ENCODE measurements around the gene CNDP2. TPM values are rescaled to one million over a fixed set of nuclear protein-coding genes. Genes with fewer than 3 reads are reported as not detected.

CNDP2 gene
- total RNA-seq, 1 donor from 2014 or later: 197 TPM

DNA sequence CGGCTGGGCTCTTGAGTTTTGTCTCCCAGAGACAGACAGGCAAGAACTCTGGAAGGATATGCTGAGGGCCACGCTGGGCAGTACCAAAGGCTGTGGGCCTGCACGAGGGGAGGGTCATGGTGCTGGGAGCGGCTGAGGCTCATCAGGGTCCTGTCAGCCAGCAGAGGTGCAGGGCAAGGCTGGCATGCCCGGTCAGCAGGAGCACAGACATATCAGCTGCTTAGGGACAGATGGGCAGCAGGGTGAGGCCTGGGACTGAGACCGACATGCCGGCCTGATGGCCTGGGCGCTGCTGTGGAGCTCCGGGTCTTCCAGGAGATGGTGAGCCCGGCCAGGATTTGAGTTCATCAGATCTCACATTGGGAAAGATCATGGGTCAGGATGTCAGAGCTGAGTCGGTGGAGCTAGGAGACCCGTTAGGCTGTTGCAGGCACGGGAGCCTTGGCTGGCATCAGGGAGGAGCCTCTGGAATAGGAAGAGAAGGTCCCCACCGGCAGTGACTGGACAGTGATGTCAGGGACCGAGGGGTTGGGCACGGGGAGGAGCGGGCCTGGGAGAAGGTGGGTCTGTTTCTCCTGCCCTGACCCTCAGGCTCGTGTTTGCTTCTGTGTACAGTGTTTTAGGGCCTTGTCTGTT lies 18.8 kb downstream of the CNDP2 start:
- Mint-ChIP-seq H3K27ac (no peak overlapping the region), H3K36me3 (peaks cover 36% of the 10 kb centered on the region), H3K27me3 (no peaks in the 10 kb centered on the region), H3K4me1 (ENCODE audit: unreplicated experiment) (peaks cover 5% of the 10 kb centered on the region), H3K9me3 (no peaks in the 10 kb centered on the region), H3K4me3 (no peak overlapping the region)
- TF ChIP-seq, protein P1, sequence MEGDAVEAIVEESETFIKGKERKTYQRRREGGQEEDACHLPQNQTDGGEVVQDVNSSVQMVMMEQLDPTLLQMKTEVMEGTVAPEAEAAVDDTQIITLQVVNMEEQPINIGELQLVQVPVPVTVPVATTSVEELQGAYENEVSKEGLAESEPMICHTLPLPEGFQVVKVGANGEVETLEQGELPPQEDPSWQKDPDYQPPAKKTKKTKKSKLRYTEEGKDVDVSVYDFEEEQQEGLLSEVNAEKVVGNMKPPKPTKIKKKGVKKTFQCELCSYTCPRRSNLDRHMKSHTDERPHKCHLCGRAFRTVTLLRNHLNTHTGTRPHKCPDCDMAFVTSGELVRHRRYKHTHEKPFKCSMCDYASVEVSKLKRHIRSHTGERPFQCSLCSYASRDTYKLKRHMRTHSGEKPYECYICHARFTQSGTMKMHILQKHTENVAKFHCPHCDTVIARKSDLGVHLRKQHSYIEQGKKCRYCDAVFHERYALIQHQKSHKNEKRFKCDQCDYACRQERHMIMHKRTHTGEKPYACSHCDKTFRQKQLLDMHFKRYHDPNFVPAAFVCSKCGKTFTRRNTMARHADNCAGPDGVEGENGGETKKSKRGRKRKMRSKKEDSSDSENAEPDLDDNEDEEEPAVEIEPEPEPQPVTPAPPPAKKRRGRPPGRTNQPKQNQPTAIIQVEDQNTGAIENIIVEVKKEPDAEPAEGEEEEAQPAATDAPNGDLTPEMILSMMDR (conservative IDR thresholded peaks at IDR 0.05): no peak
- no peak for DNase-seq (ENCODE audit: extremely low spot score, unreplicated experiment)

DNA sequence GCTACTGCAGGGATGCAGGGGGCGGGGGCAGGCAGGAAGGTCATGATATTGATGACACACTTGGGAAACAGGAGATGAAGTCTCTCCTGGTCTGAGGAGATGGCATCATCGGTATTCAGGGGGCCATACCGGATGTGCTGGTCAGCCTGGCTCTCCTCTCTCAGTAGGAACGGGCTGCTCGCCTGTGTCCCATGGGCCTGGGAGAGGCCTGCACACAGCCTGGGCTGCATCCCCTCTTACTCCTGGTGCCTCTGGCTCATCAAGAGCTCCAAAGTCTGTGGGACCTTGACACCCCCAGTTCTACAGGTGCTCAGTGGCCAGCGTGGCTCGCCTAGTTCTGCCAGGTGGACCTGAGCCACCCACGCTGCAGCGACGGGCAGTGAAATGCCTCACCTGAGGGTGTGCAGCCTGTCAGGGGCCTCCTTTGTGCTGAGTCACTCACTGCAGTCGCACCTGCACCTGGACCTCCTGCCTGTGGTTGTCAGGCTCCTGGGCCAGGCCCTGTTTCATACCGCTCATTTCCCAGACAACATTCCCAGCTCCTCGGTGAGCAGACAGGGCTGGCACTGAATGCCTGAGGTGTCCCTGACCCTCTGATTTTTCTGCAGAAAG lies 19.6 kb downstream of the CNDP2 start:
- Mint-ChIP-seq H3K4me1 (ENCODE audit: unreplicated experiment) (peaks cover 5% of the 10 kb centered on the region), H3K27ac (no peak overlapping the region), H3K4me3 (no peak overlapping the region), H3K27me3 (no peaks in the 10 kb centered on the region), H3K36me3 (peaks cover 43% of the 10 kb centered on the region), H3K9me3 (no peaks in the 10 kb centered on the region)
- TF ChIP-seq, protein P1 (conservative IDR thresholded peaks at IDR 0.05): no peak
- DNase-seq (ENCODE audit: extremely low spot score, unreplicated experiment): peak; percentile 57

DNA sequence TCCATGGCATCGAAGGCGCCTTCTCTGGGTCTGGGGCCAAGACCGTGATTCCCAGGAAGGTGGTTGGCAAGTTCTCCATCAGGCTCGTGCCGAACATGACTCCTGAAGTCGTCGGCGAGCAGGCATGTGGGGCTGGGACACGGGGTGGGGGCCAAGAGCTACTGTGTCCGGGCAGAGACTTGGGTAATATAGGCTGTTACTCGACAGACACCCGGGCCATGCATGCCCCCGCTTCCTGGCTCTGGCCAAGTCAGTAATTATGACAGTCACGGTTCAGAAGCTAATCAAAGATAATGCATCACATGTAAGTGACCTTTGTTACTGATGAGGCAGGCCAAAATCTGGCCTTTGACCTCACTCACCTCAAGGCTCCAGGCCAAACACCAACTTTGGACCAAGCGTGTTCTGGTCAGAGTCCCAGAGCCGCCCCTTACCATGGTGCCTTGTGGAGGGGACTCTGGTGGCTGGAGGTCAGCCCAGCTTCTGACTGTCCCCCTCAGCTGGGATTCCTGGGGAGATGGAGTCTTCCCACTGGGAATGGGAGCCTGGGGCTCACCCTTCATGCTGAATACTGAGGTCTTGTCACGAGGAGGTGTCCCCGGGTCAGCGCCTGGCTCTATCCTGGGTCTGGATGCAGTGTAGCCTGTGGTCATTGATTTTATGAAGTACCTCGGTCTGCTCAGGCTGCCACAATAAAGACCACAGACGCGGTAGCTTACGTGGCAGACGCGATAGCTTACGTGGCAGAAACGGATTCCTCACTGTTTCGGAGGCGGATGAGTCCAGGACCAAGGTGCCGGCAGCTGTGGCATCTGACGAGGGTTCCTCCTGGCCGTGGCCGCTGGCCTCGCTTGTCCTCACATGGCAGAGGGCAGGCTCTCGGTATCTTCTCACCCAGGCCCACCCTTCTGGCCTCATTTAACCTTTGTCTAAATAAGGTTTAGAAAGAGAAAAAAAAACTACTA lies 20.4 kb downstream of the CNDP2 start:
- H3K4me1 Mint-ChIP-seq (ENCODE audit: unreplicated experiment): peaks cover 5% of the 10 kb centered on the region
- TF ChIP-seq, protein P1 (conservative IDR thresholded peaks at IDR 0.05): no peak
- H3K36me3 Mint-ChIP-seq: peaks cover 52% of the 10 kb centered on the region
- no peaks in the 10 kb centered on the region for H3K9me3 Mint-ChIP-seq
- peak overlapping the region; percentile 65 for H3K27ac Mint-ChIP-seq
- H3K4me3 Mint-ChIP-seq: no peak overlapping the region
- peak; percentile 39 for DNase-seq (ENCODE audit: extremely low spot score, unreplicated experiment)
- H3K27me3 Mint-ChIP-seq: no peaks in the 10 kb centered on the region

DNA sequence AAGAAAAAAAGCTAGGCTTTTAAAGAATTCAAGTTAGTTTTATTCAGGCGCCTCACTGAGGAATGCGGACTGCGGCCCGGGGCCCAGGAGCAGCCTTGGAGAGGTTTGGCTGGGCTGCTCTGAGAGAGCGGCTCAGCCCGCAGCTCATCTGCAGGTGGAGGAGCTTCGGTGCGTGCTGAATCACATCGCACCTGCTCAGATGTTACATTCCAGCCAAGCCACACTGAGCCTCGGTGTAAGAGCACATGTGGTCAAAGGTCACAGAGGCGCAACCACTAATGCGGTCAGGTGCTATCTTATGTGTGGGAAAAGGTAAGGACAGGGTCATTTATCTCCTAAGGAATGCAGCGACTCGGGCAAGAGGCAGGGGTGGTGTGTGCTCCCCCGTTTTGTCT lies 21.1 kb downstream of the CNDP2 start:
- H3K36me3 Mint-ChIP-seq: peaks cover 57% of the 10 kb centered on the region
- H3K4me3 Mint-ChIP-seq: peak overlapping the region; percentile 24
- TF ChIP-seq, protein P1 (conservative IDR thresholded peaks at IDR 0.05): no peak
- H3K27me3 Mint-ChIP-seq: no peaks in the 10 kb centered on the region
- DNase-seq (ENCODE audit: extremely low spot score, unreplicated experiment): peak; percentile 49
- H3K4me1 Mint-ChIP-seq (ENCODE audit: unreplicated experiment): peaks cover 5% of the 10 kb centered on the region
- peak overlapping the region; percentile 65 for H3K27ac Mint-ChIP-seq
- H3K9me3 Mint-ChIP-seq: no peaks in the 10 kb centered on the region

DNA sequence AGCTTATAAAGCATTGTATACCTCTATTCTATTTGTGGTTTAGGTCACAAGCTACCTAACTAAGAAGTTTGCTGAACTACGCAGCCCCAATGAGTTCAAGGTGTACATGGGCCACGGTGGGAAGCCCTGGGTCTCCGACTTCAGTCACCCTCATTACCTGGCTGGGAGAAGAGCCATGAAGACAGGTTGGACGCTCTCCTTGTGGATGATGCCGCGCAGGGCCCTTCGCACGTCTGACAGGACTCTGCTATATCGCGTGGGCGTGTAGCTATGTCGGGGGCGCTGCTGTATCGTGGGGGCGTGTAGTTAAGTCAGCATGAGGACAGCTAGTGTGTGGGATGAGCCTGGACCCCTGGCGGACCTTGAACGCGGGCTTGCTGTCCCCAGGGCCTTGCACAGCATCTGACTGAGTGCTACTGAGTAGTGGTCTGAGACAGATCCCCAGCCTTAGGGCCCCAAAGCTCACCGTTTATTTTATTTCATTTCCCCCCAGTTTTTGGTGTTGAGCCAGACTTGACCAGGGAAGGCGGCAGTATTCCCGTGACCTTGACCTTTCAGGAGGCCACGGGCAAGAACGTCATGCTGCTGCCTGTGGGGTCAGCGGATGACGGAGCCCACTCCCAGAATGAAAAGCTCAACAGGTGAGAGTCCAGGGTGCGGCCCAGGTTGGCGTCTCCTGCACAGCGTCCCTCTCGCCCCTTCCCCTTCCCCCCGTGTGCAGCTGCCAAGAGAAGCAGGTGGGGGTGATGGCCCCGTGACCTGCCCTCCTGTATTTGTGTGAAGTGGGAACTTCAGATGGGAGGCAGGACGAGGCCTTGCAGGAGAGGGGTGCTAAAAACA lies 22.5 kb downstream of the CNDP2 start:
- no peaks in the 10 kb centered on the region for H3K9me3 Mint-ChIP-seq
- H3K36me3 Mint-ChIP-seq: peaks cover 60% of the 10 kb centered on the region
- no peak overlapping the region for H3K27ac Mint-ChIP-seq
- no peaks in the 10 kb centered on the region for H3K27me3 Mint-ChIP-seq
- no peak overlapping the region for H3K4me3 Mint-ChIP-seq
- H3K4me1 Mint-ChIP-seq (ENCODE audit: unreplicated experiment): peaks cover 7% of the 10 kb centered on the region
- TF ChIP-seq, protein P1 (conservative IDR thresholded peaks at IDR 0.05): no peak
- DNase-seq (ENCODE audit: extremely low spot score, unreplicated experiment): peak; percentile 55

Measured in type B pancreatic cell (in vitro differentiated cells).